Measurements from ENCODE around the gene INTS6.

Gene INTS6

DNA sequence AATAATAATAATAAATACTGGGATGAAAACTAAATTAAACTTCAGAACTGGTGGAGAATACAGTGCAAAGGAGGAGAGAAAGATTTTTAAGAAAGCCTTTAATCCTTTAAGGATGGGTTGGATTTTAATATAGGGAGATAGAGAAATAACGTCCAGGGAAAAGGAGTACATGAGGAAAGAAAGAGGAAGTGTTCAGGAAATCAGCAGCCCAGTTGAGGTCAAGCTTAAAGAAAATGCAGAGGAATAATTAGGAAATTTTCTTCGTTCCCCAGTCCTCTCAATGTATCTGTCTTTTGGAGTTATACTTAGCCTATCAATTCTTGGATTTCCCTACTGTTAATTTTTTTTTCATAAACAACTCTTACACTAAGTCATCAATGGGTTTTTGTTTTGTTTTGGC is 47.7 kb downstream of the INTS6 start:
- Histone ChIP-seq H3K27ac (ENCODE audit: low read depth, low read length) (no peak overlapping the region), H3K9ac (ENCODE audit: low read depth, low read length) (no peak overlapping the region), H3K4me3 (ENCODE audit: low read depth, low read length) (no peak overlapping the region), H3K4me1 (ENCODE audit: control insufficient read depth, insufficient read depth, low read length) (no peaks in the 10 kb centered on the region), H3K9me3 (ENCODE audit: control insufficient read depth, insufficient read depth, low read length) (no peaks in the 10 kb centered on the region), H3K27me3 (ENCODE audit: control insufficient read depth, insufficient read depth, low read length) (no peaks in the 10 kb centered on the region), H3K36me3 (ENCODE audit: control insufficient read depth, insufficient read depth, low read length) (peaks cover 3% of the 10 kb centered on the region; the same call in 1 of the 2 replicates)

DNA sequence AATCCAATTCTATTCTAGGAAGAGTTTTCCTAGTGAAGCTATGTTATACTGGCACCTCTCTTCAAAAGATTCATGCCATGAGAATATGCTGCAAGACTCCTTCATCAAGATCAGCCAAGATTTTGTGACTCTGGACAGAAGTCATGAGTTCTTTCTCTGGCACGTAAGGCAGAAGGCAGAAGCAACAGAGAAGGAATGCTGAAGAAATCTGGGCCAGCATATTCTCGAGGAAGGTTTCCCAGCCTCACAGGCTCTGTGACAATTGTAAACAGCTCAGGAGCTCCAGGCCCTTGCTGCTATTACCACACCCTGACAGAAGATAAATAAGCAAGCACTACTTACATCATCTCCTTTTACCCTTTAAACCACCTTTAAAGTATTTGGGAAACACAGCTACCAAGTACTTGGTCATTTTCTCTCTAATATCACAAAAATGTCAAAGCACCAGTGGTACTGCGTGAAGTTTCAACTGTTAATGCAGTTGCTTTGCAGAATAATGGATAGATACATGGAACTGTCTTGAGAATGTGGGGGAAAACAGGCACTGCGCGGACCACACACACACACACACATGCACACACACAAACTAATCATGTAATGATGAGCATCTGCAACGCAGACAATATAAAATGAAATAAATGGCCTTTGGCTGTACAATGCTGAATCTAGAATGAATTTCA is 55.4 kb downstream of the INTS6 start:
- peak overlapping the region; percentile 67 for H3K27ac ChIP-seq (ENCODE audit: low read depth, low read length)
- H3K4me3 ChIP-seq (ENCODE audit: low read depth, low read length) = no peak overlapping the region
- no peak overlapping the region for H3K9ac ChIP-seq (ENCODE audit: low read depth, low read length)
- peaks cover 19% of the 10 kb centered on the region for H3K4me1 ChIP-seq (ENCODE audit: control insufficient read depth, insufficient read depth, low read length)
- no peaks in the 10 kb centered on the region for H3K27me3 ChIP-seq (ENCODE audit: control insufficient read depth, insufficient read depth, low read length)
- H3K9me3 ChIP-seq (ENCODE audit: control insufficient read depth, insufficient read depth, low read length) = no peaks in the 10 kb centered on the region
- peaks cover 11% of the 10 kb centered on the region for H3K36me3 ChIP-seq (ENCODE audit: control insufficient read depth, insufficient read depth, low read length)

- H3K4me1 ChIP-seq (ENCODE audit: control insufficient read depth, insufficient read depth, low read length) = peaks cover 19% of the 10 kb centered on the region
- H3K27ac ChIP-seq (ENCODE audit: low read depth, low read length) = no peak overlapping the region
- H3K9ac ChIP-seq (ENCODE audit: low read depth, low read length) = no peak overlapping the region
- H3K4me3 ChIP-seq (ENCODE audit: low read depth, low read length) = no peak overlapping the region
- H3K9me3 ChIP-seq (ENCODE audit: control insufficient read depth, insufficient read depth, low read length) = no peaks in the 10 kb centered on the region
- H3K27me3 ChIP-seq (ENCODE audit: control insufficient read depth, insufficient read depth, low read length) = no peaks in the 10 kb centered on the region
- H3K36me3 ChIP-seq (ENCODE audit: control insufficient read depth, insufficient read depth, low read length) = peaks cover 11% of the 10 kb centered on the region
These were observed 56.5 kb downstream of the INTS6 start for GRCh38 chr13:51396352-51396751.

GRCh38 chr13:51394724-51395123 is 58.1 kb downstream of the INTS6 start:
- no peaks in the 10 kb centered on the region for H3K9me3 ChIP-seq (ENCODE audit: control insufficient read depth, insufficient read depth, low read length)
- peaks cover 17% of the 10 kb centered on the region for H3K36me3 ChIP-seq (ENCODE audit: control insufficient read depth, insufficient read depth, low read length)
- H3K9ac ChIP-seq (ENCODE audit: low read depth, low read length) = no peak overlapping the region
- no peak overlapping the region for H3K27ac ChIP-seq (ENCODE audit: low read depth, low read length)
- no peaks in the 10 kb centered on the region for H3K27me3 ChIP-seq (ENCODE audit: control insufficient read depth, insufficient read depth, low read length)
- H3K4me1 ChIP-seq (ENCODE audit: control insufficient read depth, insufficient read depth, low read length) = peaks cover 24% of the 10 kb centered on the region
- H3K4me3 ChIP-seq (ENCODE audit: low read depth, low read length) = no peak overlapping the region

DNA sequence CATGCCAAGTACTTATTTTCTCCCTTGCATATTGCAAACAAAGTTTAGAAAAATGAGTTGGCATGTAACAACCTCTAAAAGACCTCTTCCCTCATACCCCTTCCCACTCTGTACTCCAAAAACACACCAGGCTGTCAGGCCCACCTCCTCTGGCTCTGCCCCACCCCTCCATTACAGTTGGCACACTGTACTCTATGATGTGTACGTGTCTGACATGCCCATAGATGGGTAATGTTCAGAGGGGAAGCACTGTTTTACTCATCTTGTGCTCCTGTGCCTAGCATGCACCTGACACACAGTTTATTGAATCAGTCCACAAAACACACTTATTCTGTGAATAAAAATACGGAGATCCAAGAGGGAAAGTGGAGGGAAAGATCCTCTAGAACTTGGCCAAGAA is 67.7 kb downstream of the INTS6 start:
- Histone ChIP-seq H3K9me3 (ENCODE audit: control insufficient read depth, insufficient read depth, low read length) (no peaks in the 10 kb centered on the region), H3K27ac (ENCODE audit: low read depth, low read length) (no peak overlapping the region), H3K4me3 (ENCODE audit: low read depth, low read length) (no peak overlapping the region), H3K27me3 (ENCODE audit: control insufficient read depth, insufficient read depth, low read length) (no peaks in the 10 kb centered on the region), H3K36me3 (ENCODE audit: control insufficient read depth, insufficient read depth, low read length) (peaks cover 61% of the 10 kb centered on the region), H3K4me1 (ENCODE audit: control insufficient read depth, insufficient read depth, low read length) (no peaks in the 10 kb centered on the region), H3K9ac (ENCODE audit: low read depth, low read length) (no peak overlapping the region)

- peaks cover 89% of the 10 kb centered on the region for H3K36me3 ChIP-seq (ENCODE audit: control insufficient read depth, insufficient read depth, low read length)
- no peak overlapping the region for H3K27ac ChIP-seq (ENCODE audit: low read depth, low read length)
- H3K4me1 ChIP-seq (ENCODE audit: control insufficient read depth, insufficient read depth, low read length) = no peaks in the 10 kb centered on the region
- H3K4me3 ChIP-seq (ENCODE audit: low read depth, low read length) = no peak overlapping the region
- H3K27me3 ChIP-seq (ENCODE audit: control insufficient read depth, insufficient read depth, low read length) = no peaks in the 10 kb centered on the region
- no peaks in the 10 kb centered on the region for H3K9me3 ChIP-seq (ENCODE audit: control insufficient read depth, insufficient read depth, low read length)
- H3K9ac ChIP-seq (ENCODE audit: low read depth, low read length) = no peak overlapping the region
These were observed 72.6 kb downstream of the INTS6 start for GRCh38 chr13:51380269-51380668.

DNA sequence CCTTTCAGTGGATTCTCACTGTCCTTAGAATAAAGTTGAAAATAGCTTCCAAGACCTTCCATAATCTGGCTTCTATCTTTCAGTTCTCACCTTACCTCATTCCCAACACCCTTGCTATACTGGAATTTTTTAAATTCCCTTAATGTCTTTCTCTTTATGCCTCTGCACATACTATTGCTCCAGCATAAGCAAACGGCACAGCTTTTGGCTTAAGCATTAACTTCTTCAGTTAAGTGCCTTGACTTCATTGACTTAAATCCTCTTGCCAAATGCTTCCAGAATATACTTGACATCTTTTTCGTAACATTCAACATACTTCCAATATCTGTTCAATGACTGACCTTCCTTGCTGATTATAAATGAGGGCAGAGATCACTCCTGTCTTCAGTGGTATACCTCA is 79.4 kb downstream of the INTS6 start:
- H3K36me3 ChIP-seq (ENCODE audit: control insufficient read depth, insufficient read depth, low read length) = peaks cover 87% of the 10 kb centered on the region
- H3K9me3 ChIP-seq (ENCODE audit: control insufficient read depth, insufficient read depth, low read length) = no peaks in the 10 kb centered on the region
- H3K4me1 ChIP-seq (ENCODE audit: control insufficient read depth, insufficient read depth, low read length) = peaks cover 18% of the 10 kb centered on the region
- H3K27ac ChIP-seq (ENCODE audit: low read depth, low read length) = no peak overlapping the region
- H3K9ac ChIP-seq (ENCODE audit: low read depth, low read length) = no peak overlapping the region
- no peak overlapping the region for H3K4me3 ChIP-seq (ENCODE audit: low read depth, low read length)
- no peaks in the 10 kb centered on the region for H3K27me3 ChIP-seq (ENCODE audit: control insufficient read depth, insufficient read depth, low read length)

GRCh38 chr13:51371768-51372399 is 81.0 kb downstream of the INTS6 start:
- no peaks in the 10 kb centered on the region for H3K27me3 ChIP-seq (ENCODE audit: control insufficient read depth, insufficient read depth, low read length)
- H3K36me3 ChIP-seq (ENCODE audit: control insufficient read depth, insufficient read depth, low read length) = peaks cover 87% of the 10 kb centered on the region
- H3K4me1 ChIP-seq (ENCODE audit: control insufficient read depth, insufficient read depth, low read length) = peaks cover 18% of the 10 kb centered on the region
- H3K27ac ChIP-seq (ENCODE audit: low read depth, low read length) = no peak overlapping the region
- no peaks in the 10 kb centered on the region for H3K9me3 ChIP-seq (ENCODE audit: control insufficient read depth, insufficient read depth, low read length)
- no peak overlapping the region for H3K4me3 ChIP-seq (ENCODE audit: low read depth, low read length)
- no peak overlapping the region for H3K9ac ChIP-seq (ENCODE audit: low read depth, low read length)

GRCh38 chr13:51370811-51371210 is 82.0 kb downstream of the INTS6 start:
- peaks cover 87% of the 10 kb centered on the region for H3K36me3 ChIP-seq (ENCODE audit: control insufficient read depth, insufficient read depth, low read length)
- no peaks in the 10 kb centered on the region for H3K27me3 ChIP-seq (ENCODE audit: control insufficient read depth, insufficient read depth, low read length)
- H3K4me3 ChIP-seq (ENCODE audit: low read depth, low read length) = no peak overlapping the region
- H3K4me1 ChIP-seq (ENCODE audit: control insufficient read depth, insufficient read depth, low read length) = peaks cover 18% of the 10 kb centered on the region
- no peaks in the 10 kb centered on the region for H3K9me3 ChIP-seq (ENCODE audit: control insufficient read depth, insufficient read depth, low read length)
- H3K27ac ChIP-seq (ENCODE audit: low read depth, low read length) = no peak overlapping the region
- no peak overlapping the region for H3K9ac ChIP-seq (ENCODE audit: low read depth, low read length)

DNA sequence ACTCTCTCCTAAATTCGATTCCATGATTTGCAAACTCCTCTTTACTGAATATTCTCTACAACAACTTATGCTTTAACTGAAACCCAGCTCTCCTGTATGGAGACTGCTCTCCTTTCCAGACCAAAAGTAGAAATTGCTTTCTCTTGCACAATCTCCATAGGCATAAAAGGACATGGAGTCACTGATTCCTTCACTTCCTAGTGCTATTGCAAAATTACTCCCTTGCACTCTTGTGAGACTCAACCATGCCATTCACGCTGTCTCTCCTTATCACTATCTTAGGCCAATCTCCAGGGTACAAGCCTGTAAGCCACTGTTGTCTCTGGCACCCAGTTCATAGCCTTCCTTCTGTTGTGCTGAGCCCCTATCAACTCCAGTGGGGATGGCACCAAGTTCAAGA is 82.7 kb downstream of the INTS6 start:
- Histone ChIP-seq H3K36me3 (ENCODE audit: control insufficient read depth, insufficient read depth, low read length) (peaks cover 87% of the 10 kb centered on the region), H3K9me3 (ENCODE audit: control insufficient read depth, insufficient read depth, low read length) (no peaks in the 10 kb centered on the region), H3K9ac (ENCODE audit: low read depth, low read length) (no peak overlapping the region), H3K4me3 (ENCODE audit: low read depth, low read length) (no peak overlapping the region), H3K4me1 (ENCODE audit: control insufficient read depth, insufficient read depth, low read length) (peaks cover 18% of the 10 kb centered on the region), H3K27me3 (ENCODE audit: control insufficient read depth, insufficient read depth, low read length) (no peaks in the 10 kb centered on the region), H3K27ac (ENCODE audit: low read depth, low read length) (no peak overlapping the region)

- H3K27ac ChIP-seq (ENCODE audit: low read depth, low read length) = peak overlapping the region; percentile 42
- peaks cover 6% of the 10 kb centered on the region; the same call in 1 of the 2 replicates for H3K4me1 ChIP-seq (ENCODE audit: control insufficient read depth, insufficient read depth, low read length)
- no peak overlapping the region for H3K9ac ChIP-seq (ENCODE audit: low read depth, low read length)
- H3K36me3 ChIP-seq (ENCODE audit: control insufficient read depth, insufficient read depth, low read length) = peaks cover 72% of the 10 kb centered on the region
- H3K27me3 ChIP-seq (ENCODE audit: control insufficient read depth, insufficient read depth, low read length) = no peaks in the 10 kb centered on the region
- no peak overlapping the region for H3K4me3 ChIP-seq (ENCODE audit: low read depth, low read length)
- no peaks in the 10 kb centered on the region for H3K9me3 ChIP-seq (ENCODE audit: control insufficient read depth, insufficient read depth, low read length)
These were observed 88.3 kb downstream of the INTS6 start for GRCh38 chr13:51364404-51365008.
